ENCODE data around the gene EPB41L4B. TPM values are rescaled to one million over a fixed set of nuclear protein-coding genes. Genes with fewer than 3 reads are reported as not detected.

The EPB41L4B gene
- total RNA-seq, 1 experiment from 2014 or later, result 20.2 TPM

GRCh38 chr9:109270441-109270840 lies 50.4 kb downstream of the EPB41L4B start:
- CTCF ChIA-PET, result interaction anchor here (0.5 kb wide), 1 partner anchor 15 kb away, joined by 4 read pairs; no protein-coding TSS in a partner anchor
- peaks cover 14% of the 10 kb centered on the region for H3K4me1 Mint-ChIP-seq (ENCODE audit: insufficient read depth, unreplicated experiment)
- H3K36me3 Mint-ChIP-seq (ENCODE audit: insufficient read depth, unreplicated experiment), result peaks cover 19% of the 10 kb centered on the region
- H3K9me3 Mint-ChIP-seq (ENCODE audit: unreplicated experiment), result no peaks in the 10 kb centered on the region
- POLR2A ChIA-PET, result no interaction called here
- no peak overlapping the region for H3K27ac Mint-ChIP-seq (ENCODE audit: low read depth, unreplicated experiment)
- DNase-seq (ENCODE audit: unreplicated experiment), result no peak
- TF ChIP-seq, protein P1, sequence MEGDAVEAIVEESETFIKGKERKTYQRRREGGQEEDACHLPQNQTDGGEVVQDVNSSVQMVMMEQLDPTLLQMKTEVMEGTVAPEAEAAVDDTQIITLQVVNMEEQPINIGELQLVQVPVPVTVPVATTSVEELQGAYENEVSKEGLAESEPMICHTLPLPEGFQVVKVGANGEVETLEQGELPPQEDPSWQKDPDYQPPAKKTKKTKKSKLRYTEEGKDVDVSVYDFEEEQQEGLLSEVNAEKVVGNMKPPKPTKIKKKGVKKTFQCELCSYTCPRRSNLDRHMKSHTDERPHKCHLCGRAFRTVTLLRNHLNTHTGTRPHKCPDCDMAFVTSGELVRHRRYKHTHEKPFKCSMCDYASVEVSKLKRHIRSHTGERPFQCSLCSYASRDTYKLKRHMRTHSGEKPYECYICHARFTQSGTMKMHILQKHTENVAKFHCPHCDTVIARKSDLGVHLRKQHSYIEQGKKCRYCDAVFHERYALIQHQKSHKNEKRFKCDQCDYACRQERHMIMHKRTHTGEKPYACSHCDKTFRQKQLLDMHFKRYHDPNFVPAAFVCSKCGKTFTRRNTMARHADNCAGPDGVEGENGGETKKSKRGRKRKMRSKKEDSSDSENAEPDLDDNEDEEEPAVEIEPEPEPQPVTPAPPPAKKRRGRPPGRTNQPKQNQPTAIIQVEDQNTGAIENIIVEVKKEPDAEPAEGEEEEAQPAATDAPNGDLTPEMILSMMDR (IDR thresholded peaks at IDR 0.05; ENCODE audit: unreplicated experiment), result no peak
- BruUV-seq (replicated peaks), result no TSS peak
- intact Hi-C loops (cut with micrococcal nuclease), result no loop called here
- no peak overlapping the region for H3K4me3 Mint-ChIP-seq (ENCODE audit: unreplicated experiment)
- no peaks in the 10 kb centered on the region for H3K27me3 Mint-ChIP-seq (ENCODE audit: insufficient read depth, unreplicated experiment)

DNA sequence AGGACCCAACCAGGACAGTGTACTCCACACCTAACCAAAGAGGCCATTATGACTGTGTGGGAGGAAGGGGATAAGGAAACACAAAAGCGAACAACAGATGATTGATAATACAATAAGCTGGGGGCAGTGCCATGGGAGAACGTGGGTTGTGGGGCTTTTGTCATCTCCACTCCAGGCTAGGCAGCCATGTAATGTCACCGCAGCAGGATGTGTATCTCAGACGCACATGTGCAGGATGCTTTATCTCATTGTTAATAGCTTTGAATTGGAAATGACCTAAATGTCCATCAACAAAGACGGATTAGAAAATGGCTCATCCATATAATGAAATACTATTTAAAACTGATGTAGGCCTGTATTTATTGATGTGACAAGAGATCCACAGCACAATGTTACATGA lies 51.0 kb downstream of the EPB41L4B start:
- no peak overlapping the region for H3K27ac Mint-ChIP-seq (ENCODE audit: low read depth, unreplicated experiment)
- POLR2A ChIA-PET, result no interaction called here
- BruUV-seq (replicated peaks), result no TSS peak

DNA sequence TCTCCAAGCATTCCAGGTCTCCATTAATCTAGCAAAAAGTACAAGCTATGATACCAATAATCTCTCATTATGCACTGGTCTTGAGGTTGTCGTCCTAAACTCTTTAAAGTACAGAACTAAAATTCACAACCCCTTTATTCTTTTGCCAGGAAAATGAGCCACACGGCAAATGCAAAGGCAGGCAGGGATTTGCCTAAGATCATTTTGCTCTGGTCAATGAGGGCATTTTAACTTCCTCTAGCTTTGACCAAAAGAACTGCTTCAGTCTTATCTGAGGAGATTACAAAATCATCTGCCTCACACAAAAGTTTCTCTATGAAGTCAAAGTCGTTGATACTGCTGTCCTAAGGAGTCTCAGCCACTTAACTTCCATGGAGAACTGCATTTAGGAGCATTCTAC lies 51.8 kb downstream of the EPB41L4B start:
- H3K36me3 Mint-ChIP-seq (ENCODE audit: insufficient read depth, unreplicated experiment), result peaks cover 16% of the 10 kb centered on the region
- CTCF ChIA-PET, result no interaction called here
- DNase-seq (ENCODE audit: unreplicated experiment), result no peak

More for the DNA sequence above, 51.0 kb downstream of the EPB41L4B start:
- H3K4me3 Mint-ChIP-seq (ENCODE audit: unreplicated experiment), result no peak overlapping the region
- H3K36me3 Mint-ChIP-seq (ENCODE audit: insufficient read depth, unreplicated experiment), result peaks cover 19% of the 10 kb centered on the region
- intact Hi-C loops (cut with micrococcal nuclease), result no loop called here
- CTCF ChIA-PET, result interaction anchor here (0.5 kb wide), 1 partner anchor 14 kb away, joined by 4 read pairs; no protein-coding TSS in a partner anchor
- H3K9me3 Mint-ChIP-seq (ENCODE audit: unreplicated experiment), result no peaks in the 10 kb centered on the region
- no peaks in the 10 kb centered on the region for H3K27me3 Mint-ChIP-seq (ENCODE audit: insufficient read depth, unreplicated experiment)
- TF ChIP-seq, protein P1 (IDR thresholded peaks at IDR 0.05; ENCODE audit: unreplicated experiment), result no peak
- no peak for DNase-seq (ENCODE audit: unreplicated experiment)
- peaks cover 8% of the 10 kb centered on the region for H3K4me1 Mint-ChIP-seq (ENCODE audit: insufficient read depth, unreplicated experiment)

GRCh38 chr9:109267555-109267954 lies 53.3 kb downstream of the EPB41L4B start:
- Mint-ChIP-seq H3K4me3 (ENCODE audit: unreplicated experiment) (no peak overlapping the region), H3K27me3 (ENCODE audit: insufficient read depth, unreplicated experiment) (no peaks in the 10 kb centered on the region), H3K9me3 (ENCODE audit: unreplicated experiment) (no peaks in the 10 kb centered on the region), H3K4me1 (ENCODE audit: insufficient read depth, unreplicated experiment) (no peaks in the 10 kb centered on the region), H3K27ac (ENCODE audit: low read depth, unreplicated experiment) (no peak overlapping the region), H3K36me3 (ENCODE audit: insufficient read depth, unreplicated experiment) (peaks cover 14% of the 10 kb centered on the region)
- POLR2A ChIA-PET, result interaction anchor here (1.2 kb wide), 1 partner anchor 14 kb away, joined by 8 read pairs; no protein-coding TSS in a partner anchor
- intact Hi-C loops (cut with micrococcal nuclease), result no loop called here
- no peak for DNase-seq (ENCODE audit: unreplicated experiment)
- BruUV-seq (replicated peaks), result no TSS peak
- TF ChIP-seq, protein P1 (IDR thresholded peaks at IDR 0.05; ENCODE audit: unreplicated experiment), result no peak
- CTCF ChIA-PET, result interaction anchor here (0.6 to 1.7 kb wide), 3 partner anchors 22 to 158 kb away, joined by 3 read pairs; no protein-coding TSS in a partner anchor

More for the DNA sequence above, 51.8 kb downstream of the EPB41L4B start:
- Mint-ChIP-seq H3K4me3 (ENCODE audit: unreplicated experiment) (no peak overlapping the region), H3K9me3 (ENCODE audit: unreplicated experiment) (no peaks in the 10 kb centered on the region), H3K27me3 (ENCODE audit: insufficient read depth, unreplicated experiment) (no peaks in the 10 kb centered on the region), H3K27ac (ENCODE audit: low read depth, unreplicated experiment) (no peak overlapping the region), H3K4me1 (ENCODE audit: insufficient read depth, unreplicated experiment) (peaks cover under 1% of the 10 kb centered on the region)
- BruUV-seq (replicated peaks), result no TSS peak
- intact Hi-C loops (cut with micrococcal nuclease), result no loop called here
- POLR2A ChIA-PET, result no interaction called here
- TF ChIP-seq, protein P1 (IDR thresholded peaks at IDR 0.05; ENCODE audit: unreplicated experiment), result no peak

All from MCF 10A (cell line).